ENCODE results near the gene ADGRG1.

Gene ADGRG1

GRCh38 chr16:57649443-57649751 lies 21.0 kb downstream of the ADGRG1 start:
- DNase-seq = no peak

- DNase-seq = no peak
These were observed 21.4 kb downstream of the ADGRG1 start for GRCh38 chr16:57649846-57650245.

DNA sequence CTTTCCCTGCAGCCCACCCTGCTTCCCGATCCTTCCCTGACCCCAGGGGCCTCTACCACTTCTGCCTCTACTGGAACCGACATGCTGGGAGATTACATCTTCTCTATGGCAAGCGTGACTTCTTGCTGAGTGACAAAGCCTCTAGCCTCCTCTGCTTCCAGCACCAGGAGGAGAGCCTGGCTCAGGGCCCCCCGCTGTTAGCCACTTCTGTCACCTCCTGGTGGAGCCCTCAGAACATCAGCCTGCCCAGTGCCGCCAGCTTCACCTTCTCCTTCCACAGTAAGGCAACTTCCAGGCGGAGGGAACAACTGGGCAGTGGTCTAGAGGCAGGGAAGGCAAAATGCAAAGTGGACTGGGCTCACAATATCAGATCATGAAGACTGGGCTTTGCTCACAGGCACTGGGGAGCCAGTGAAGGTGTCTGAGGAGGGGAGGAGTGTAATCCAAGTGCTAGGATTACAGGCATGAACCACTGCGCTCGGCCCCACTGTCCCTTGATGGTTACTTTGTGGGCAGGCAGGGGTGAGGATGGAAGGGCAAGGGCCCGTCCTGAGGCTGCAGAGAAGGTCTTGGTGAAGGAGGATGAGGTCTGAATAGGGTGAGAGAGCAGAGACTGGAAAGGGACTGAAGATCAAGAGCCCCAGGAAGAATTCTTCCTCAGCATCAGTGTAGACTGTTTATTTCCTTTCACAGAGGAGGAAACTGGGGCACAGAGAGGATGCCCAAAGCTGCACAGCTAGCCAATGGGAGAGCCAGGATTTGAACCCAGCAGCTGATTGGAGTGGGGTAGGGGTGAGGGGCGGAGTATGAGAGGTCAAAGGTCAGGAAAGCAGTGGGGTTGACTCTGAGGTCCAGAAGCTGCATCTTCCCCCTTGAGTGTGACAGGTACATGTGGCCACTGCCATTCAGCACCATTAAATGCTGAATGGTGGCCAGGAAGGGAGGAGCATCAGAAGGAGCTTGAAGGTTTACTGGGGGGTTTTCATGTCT lies 23.2 kb downstream of the ADGRG1 start:
- DNase-seq = no peak

DNA sequence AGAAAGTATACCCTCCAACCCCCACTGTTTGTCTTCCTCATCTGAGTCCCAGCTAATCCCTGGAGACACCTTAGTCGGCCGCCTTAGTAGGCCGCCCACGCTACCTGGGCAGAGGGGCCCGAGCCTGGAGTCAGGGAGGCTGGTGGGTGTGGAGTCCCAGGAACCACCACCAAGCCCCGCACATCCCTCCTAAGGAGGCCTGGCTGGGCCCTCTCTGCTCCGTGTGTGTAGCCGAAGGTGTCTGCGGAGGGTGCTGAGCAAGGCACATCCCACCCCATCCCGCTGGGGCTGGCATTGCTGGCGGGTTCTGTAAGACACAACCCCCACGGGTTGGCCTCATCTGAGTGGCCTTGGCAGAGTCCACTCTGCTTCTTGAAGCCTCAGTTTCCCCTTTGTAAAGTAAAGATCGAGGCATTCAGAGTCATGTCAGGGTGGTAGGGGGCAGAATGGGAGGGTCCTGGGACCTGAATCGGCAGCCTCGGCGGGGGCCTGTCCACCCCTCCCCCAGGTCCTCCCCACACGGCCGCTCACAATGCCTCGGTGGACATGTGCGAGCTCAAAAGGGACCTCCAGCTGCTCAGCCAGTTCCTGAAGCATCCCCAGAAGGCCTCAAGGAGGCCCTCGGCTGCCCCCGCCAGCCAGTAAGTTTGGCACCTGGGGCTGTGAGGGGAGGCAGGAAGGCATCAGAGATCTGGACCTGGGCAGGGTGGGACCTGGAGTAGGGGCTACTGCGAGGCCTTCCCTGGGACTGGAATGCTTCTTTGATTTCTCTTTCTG lies 24.5 kb downstream of the ADGRG1 start:
- no peak for DNase-seq

- DNase-seq = no peak
These were observed 25.5 kb downstream of the ADGRG1 start for GRCh38 chr16:57653936-57654335.

- DNase-seq = no peak
These were observed 28.0 kb downstream of the ADGRG1 start for GRCh38 chr16:57656342-57656955.

DNA sequence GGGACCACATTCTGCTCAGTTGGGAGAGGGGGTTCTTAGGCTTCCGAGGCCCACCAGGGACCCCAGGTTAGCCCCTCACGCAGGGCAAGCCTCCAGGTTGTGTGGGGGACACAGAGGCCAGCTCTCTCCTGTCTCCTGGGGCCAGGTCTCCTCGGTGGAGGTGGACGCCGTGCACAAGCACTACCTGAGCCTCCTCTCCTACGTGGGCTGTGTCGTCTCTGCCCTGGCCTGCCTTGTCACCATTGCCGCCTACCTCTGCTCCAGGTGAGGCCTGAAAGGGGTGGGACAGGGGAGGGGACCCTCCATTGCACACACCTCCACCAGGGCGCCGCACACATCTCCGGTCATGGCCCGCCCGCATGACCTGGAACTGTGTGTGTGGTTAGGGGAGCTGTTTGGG lies 28.8 kb downstream of the ADGRG1 start:
- DNase-seq = no peak

DNA sequence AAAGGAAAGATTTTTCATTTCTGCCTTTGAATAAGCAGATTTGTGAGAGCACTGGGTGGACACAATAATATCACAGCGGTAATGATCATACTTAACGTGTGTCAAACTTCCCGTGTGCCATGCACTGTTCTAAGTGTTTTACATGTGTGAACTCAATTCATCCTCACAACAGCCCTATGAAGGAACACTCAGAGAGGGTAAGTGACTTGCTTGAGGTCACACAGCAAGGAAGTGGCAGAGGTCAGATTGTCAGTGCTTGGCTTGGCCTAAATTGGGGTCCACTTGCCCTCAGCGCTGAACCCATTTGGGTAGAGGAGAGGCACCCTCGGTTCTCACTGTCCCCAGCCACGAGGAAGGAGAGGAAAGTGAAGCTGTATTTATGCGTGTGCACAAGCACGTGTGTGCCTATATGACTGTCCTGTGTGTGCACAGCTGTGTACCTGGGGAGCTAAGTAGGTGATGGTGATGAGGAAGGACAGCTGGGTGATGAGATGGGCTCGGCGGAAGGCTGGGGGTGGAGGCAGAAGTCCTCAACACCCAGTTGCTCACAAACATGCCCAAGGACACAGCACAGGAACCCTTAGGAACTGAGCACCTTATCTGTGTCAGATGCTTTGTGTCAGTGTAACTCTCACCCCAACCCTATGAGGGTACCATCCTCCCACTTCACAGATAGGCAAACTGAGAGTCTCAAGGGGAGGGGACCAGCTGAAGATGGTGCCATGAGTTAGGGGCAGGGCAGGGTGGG lies 29.9 kb downstream of the ADGRG1 start:
- DNase-seq = no peak

DNA sequence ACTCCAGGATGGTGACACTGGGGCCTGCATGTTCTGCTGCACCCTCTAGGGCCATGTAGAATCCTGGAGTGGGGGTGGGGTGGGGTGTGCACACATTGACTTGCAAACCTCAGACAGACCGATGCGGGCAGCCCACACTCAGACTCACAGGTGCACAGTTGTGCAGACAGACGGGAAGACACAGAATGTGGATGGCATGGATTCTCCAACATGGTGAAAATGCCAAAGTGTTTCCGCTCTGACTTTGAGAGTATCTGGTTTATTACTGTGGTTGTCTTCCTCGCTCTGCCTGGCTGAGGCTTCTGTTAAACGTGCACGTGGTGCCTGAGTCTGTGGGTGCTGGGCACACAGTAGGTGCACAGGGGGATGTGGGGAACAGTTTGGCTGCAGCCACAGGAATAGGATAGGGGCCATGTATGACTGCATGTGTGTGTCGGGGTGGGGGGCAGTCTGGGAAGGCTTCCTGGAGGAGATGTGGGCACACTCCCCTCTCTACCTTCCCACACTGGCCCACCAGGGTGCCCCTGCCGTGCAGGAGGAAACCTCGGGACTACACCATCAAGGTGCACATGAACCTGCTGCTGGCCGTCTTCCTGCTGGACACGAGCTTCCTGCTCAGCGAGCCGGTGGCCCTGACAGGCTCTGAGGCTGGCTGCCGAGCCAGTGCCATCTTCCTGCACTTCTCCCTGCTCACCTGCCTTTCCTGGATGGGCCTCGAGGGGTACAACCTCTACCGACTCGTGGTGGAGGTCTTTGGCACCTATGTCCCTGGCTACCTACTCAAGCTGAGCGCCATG lies 30.6 kb downstream of the ADGRG1 start:
- no peak for DNase-seq

- DNase-seq = no peak
These were observed 32.5 kb downstream of the ADGRG1 start for GRCh38 chr16:57660715-57661463.

DNA sequence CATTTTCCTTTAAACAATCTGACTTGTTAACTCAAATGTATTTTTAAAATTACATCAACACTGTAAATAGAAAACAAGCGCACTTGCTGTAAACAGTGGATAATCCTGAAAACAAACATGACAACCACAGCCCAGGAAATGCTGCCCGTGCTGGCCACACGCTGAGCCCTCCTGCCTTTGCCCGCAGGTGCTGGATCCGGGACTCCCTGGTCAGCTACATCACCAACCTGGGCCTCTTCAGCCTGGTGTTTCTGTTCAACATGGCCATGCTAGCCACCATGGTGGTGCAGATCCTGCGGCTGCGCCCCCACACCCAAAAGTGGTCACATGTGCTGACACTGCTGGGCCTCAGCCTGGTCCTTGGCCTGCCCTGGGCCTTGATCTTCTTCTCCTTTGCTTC lies 33.1 kb downstream of the ADGRG1 start:
- DNase-seq = no peak

DNA sequence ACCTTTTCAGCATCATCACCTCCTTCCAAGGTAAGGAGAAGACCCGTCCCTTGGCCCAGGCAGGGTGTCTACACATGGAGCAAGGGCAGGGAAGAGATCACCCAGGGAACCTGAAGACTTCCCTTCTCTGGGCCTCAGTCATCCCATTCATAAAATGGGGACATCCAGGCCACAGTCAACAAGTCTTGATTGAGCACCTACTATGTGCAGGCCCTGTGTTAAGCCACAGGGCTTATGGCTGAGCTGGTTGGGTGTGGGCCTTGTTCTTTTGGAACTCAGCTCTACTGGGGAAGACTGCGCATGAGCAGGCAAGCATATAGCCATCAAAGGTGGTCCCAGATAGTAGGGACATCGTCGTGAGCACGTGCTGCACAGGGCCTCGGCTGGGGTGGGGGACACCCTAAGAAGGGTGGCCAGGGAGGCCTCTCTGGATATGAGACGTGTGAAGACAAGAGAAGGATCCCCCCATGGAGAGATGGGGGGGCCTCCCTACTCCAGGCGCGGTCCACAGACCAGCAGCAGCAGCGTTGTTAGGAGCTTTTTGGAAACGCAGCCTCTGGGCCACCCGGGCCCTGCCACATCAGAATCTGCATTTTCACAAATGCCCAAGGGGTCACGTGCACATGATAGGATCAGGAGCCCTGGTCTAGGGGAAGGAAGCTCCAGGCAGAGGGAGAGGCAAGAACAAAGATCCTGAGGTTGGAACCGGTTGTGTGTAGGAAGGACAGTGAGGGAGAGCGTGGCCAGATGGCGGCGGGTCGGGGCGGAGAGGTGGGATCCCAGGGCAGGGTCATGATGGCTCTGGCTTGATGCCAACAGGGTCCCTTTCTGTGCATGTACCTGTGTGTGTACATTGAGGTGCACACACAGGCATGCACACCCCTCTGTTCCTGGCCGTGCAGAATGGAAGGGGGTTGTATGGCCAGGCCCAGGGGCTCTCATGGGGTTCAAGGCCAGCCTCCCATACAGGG lies 33.8 kb downstream of the ADGRG1 start:
- no peak for DNase-seq

- no peak for DNase-seq
These were observed 35.0 kb downstream of the ADGRG1 start for GRCh38 chr16:57663436-57663835.

- no peak for DNase-seq
These were observed 35.7 kb downstream of the ADGRG1 start for GRCh38 chr16:57663917-57664661.

DNA sequence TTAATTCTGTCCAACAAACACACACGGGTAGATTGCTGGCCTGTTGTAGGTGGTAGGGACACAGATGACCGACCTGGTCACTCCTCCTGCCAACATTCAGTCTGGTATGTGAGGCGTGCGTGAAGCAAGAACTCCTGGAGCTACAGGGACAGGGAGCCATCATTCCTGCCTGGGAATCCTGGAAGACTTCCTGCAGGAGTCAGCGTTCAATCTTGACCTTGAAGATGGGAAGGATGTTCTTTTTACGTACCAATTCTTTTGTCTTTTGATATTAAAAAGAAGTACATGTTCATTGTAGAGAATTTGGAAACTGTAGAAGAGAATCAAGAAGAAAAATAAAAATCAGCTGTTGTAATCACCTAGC lies 36.2 kb downstream of the ADGRG1 start:
- DNase-seq = no peak

DNA sequence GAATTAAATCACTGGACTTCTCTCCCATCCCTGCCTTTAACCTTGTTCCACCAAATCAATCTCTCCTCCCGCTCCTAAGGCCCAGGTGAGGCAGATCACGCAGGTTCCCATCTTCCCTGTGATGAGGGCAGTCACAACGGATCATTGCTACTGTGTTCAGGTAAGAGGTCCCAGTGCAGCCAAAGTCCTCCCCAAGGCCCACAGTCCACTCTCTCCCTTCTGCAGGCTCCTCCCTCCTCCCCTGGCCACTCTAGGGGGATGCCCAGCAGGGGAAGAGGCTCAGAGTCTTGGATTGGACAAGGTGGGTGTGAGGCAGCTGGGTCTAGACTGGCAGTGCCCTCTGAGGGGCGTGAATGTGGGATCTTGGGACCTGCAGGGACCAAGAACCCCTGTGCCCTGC lies 37.1 kb downstream of the ADGRG1 start:
- DNase-seq = no peak

DNA sequence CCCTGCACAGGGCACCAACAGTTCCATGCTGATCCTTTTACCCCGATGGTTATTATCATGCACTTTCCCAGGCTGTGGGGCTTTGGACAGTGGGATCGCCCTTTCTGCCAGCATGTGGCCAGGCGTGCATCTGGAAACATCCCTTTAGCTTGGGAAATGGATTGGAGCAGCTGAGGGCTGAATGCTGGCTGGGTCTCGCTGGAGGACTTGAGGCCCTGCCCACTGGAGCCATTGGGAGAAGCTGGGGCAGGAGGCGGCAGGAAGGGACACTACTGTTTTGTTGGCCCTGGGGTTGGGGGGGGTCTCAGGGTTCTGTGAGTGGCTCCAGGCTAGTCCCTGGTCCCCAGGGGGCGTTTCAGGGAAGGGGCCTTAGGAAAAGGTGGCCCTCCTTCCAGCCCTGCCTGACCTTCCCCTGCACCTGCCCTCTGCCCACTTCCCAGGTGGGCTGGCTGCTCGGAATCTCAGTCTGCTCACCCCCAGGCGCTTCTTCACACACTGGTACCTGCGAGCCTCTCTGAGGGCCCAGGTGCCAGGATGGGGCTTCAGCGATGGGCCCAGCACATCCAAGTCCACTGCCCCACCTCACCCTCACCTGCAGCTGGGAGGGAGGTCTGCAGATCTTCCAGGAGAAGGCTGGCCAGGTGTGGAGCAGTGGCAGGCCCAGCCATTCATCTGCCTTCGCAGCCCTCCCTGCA lies 38.1 kb downstream of the ADGRG1 start:
- DNase-seq = no peak

DNA sequence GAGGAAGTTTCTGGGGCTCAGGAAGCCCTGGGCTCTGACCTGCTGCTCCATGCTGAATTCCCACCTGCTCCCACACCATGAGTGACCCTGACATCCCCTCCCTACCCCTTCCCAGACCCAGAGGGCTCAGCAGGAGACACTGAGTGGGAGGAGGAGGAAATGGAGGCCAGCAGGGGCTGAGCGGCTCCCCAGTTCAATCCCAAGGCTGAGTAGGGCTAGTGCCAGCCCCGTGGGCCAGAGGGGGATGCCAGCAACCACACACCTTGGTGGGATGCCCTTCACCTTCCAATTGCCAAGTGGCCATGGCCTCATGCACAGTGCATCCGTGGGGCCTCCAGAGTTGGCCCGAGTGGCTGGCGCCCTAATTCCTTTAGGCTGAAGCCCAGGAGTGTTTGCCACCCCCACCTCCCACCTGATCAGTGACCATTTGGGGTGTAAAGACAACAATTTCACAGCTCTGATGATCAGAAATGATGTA lies 38.7 kb downstream of the ADGRG1 start:
- no peak for DNase-seq
